ENCODE measurements around the gene SHISAL1. TPM values are rescaled to one million over a fixed set of nuclear protein-coding genes. Genes with fewer than 3 reads are reported as not detected.
"Not testable (repeated sequence)": the region's sequence is repeated elsewhere in the genome, so short reads cannot be mapped to it uniquely, and the experiment has no call there.

Gene SHISAL1
- polyA plus RNA-seq, 2 donors = 0.08 to 0.22 TPM

DNA sequence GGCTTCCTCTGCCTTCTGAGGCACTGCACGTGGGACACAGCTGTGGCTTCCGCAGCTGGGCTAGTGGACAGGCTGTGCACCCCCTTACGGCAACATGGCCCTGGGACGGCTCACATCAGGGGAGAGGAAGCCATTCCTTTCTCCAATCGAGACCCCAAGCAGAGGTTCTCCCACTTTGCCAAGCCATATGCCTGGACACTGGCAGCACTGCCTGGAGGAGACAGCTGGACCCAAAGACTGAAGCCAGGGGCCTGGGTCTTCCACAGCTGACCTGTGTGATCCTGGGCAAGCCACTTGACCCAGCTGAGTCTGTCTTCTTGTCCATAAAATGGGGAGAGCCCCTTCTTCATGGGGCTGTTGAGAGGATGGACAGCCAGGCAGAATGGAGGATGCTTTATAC, 65.4 kb downstream of the SHISAL1 start:
- WGBS, 2 donors = 87 to 90% methylated on average over 5 of the region's 5 CpGs
- Histone ChIP-seq H3K9me3 (ENCODE audit: control insufficient read depth in 2 of 2, insufficient read depth in 1 of 2, low read depth in 1 of 2, low read length in 1 of 2) (peaks cover 0 to 11% of the 10 kb centered on the region in 2 donors), H3K27ac (ENCODE audit: low read depth in 2 of 2, low read length in 1 of 2) (no peak overlapping the region), H3K4me1 (ENCODE audit: control insufficient read depth in 2 of 2, insufficient read depth in 2 of 2, low read length in 1 of 2) (no peaks in the 10 kb centered on the region), H3K36me3 (ENCODE audit: control insufficient read depth in 2 of 2, insufficient read depth in 2 of 2, low read length in 1 of 2) (no peaks in the 10 kb centered on the region), H3K4me3 (ENCODE audit: low read depth in 1 of 2, low read length in 2 of 2) (no peak overlapping the region), H3K27me3 (ENCODE audit: control insufficient read depth in 1 of 2, insufficient read depth in 2 of 2, low read length in 2 of 2) (peaks cover 0 to 4% of the 10 kb centered on the region in 2 donors)

DNA sequence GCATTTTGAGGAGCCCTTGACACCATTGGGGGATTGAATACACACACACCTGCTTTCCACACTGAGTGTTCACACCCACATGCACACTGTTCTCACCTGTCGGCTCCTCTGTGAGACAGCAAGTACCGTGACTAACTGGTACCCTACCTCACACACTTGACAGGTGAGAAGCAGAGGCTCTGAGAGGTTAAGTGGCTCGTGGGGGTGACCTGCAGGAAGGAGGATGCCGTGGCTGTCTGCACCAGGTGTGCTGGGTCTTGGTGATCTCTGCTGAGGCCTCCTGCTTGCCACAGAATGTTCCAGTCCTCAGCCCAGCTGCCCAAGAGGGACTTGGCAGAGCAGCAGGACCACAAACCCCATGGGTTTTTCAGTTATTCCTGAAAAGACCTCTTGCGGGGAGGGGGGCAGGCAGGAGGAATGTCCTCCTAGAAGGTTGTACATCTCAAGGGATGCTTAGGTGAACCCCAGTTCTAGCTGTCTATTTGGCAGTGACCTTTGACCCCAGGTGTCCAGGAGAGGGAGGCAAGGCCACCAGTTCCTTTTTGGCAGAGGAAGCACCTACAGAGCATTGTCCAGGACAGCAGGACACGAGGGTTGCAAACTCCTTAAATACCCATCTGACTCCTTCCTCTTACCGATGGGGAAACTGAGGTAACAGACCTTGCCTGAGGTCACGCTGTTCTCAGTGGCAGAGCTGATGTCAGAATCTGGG, 66.0 kb downstream of the SHISAL1 start:
- H3K9me3 ChIP-seq (ENCODE audit: control insufficient read depth in 2 of 2, insufficient read depth in 1 of 2, low read depth in 1 of 2, low read length in 1 of 2) = peaks cover 0 to 11% of the 10 kb centered on the region in 2 donors
- peaks cover 0 to 4% of the 10 kb centered on the region in 2 donors for H3K27me3 ChIP-seq (ENCODE audit: control insufficient read depth in 1 of 2, insufficient read depth in 2 of 2, low read length in 2 of 2)
- no peaks in the 10 kb centered on the region for H3K36me3 ChIP-seq (ENCODE audit: control insufficient read depth in 2 of 2, insufficient read depth in 2 of 2, low read length in 1 of 2)
- H3K4me1 ChIP-seq (ENCODE audit: control insufficient read depth in 2 of 2, insufficient read depth in 2 of 2, low read length in 1 of 2) = no peaks in the 10 kb centered on the region
- H3K27ac ChIP-seq (ENCODE audit: low read depth in 2 of 2, low read length in 1 of 2) = no peak overlapping the region
- WGBS, 2 donors = 86 to 87% methylated on average over 7 to 8 of the region's 8 CpGs
- H3K4me3 ChIP-seq (ENCODE audit: low read depth in 1 of 2, low read length in 2 of 2) = no peak overlapping the region

DNA sequence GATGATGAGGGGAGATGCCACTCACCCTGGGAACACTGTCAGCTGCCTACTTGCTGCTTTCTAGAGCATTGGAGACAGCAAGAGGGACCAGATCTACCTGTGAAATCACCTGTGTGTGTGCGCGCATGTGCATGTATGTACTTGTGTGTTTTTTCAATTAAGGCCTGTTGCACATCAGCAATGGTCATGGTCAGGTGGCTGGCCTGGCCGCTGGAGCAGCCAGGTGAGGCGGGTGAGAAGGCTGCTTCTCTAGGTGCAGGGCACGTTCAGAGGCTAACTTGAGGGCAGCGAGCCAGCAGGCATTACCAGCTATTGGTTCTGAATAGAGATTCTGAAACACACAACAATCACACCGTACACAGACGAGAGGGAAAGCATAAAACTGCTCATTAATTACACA, 66.9 kb downstream of the SHISAL1 start:
- Histone ChIP-seq H3K4me1 (ENCODE audit: control insufficient read depth in 2 of 2, insufficient read depth in 2 of 2, low read length in 1 of 2) (no peaks in the 10 kb centered on the region), H3K27me3 (ENCODE audit: control insufficient read depth in 1 of 2, insufficient read depth in 2 of 2, low read length in 2 of 2) (peaks cover 0 to 4% of the 10 kb centered on the region in 2 donors), H3K36me3 (ENCODE audit: control insufficient read depth in 2 of 2, insufficient read depth in 2 of 2, low read length in 1 of 2) (no peaks in the 10 kb centered on the region), H3K4me3 (ENCODE audit: low read depth in 1 of 2, low read length in 2 of 2) (no peak overlapping the region), H3K27ac (ENCODE audit: low read depth in 2 of 2, low read length in 1 of 2) (no peak overlapping the region), H3K9me3 (ENCODE audit: control insufficient read depth in 2 of 2, insufficient read depth in 1 of 2, low read depth in 1 of 2, low read length in 1 of 2) (peaks cover 0 to 11% of the 10 kb centered on the region in 2 donors)
- WGBS, 2 donors = 58 to 78% methylated on average over 8 of the region's 8 CpGs

DNA sequence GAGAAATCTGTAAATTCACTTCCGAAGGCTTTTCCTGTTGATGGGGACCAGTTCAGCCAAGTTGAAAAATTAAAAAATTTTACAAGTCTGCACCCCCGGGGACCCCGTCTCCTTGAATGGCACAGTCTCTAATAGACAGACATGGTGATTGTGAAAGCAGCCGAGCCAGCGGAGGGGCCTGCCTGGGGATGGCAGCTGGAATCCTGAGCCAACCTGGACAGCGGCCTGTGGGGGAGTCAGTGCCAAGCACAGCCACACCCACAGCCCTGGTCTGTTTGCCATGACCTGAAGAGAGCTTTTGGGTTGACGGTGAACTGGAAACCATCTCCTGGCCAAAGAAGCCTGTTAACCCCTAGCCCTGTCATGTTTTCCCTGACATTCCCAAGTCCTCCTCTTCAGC, 67.3 kb downstream of the SHISAL1 start:
- Histone ChIP-seq H3K4me3 (ENCODE audit: low read depth in 1 of 2, low read length in 2 of 2) (no peak overlapping the region), H3K27me3 (ENCODE audit: control insufficient read depth in 1 of 2, insufficient read depth in 2 of 2, low read length in 2 of 2) (peaks cover 0 to 4% of the 10 kb centered on the region in 2 donors), H3K4me1 (ENCODE audit: control insufficient read depth in 2 of 2, insufficient read depth in 2 of 2, low read length in 1 of 2) (no peaks in the 10 kb centered on the region), H3K36me3 (ENCODE audit: control insufficient read depth in 2 of 2, insufficient read depth in 2 of 2, low read length in 1 of 2) (no peaks in the 10 kb centered on the region), H3K9me3 (ENCODE audit: control insufficient read depth in 2 of 2, insufficient read depth in 1 of 2, low read depth in 1 of 2, low read length in 1 of 2) (peaks cover 0 to 6% of the 10 kb centered on the region in 2 donors), H3K27ac (ENCODE audit: low read depth in 2 of 2, low read length in 1 of 2) (no peak overlapping the region)
- 55 to 63% methylated on average over 7 of the region's 7 CpGs for WGBS, 2 donors

DNA sequence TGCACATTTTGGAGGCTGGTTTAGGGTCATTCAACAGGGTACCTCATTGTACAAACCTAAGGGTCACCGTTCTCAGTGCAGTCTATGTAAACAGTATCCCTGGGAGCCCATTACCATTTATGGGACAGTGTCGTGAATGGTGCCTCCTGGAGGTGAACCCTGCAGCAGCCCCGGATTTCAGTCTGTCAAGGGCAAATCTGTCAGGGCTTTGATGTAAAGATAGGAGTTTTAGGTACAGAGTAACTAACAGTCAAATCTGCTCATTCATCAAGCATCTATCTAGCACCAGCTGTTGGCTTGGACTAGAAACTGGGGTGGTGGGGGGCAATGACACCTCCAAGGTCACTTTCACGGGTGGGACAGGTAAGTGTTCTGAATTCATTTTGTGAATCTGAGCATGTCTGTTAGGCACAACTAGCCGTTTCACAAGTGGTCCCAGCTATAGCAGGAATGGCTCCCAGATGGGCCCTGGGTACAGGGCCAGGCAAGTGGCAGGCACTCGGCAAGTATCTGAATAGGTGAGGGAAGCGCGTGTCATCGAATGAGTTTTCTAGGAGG, 68.4 kb downstream of the SHISAL1 start:
- Histone ChIP-seq H3K4me1 (ENCODE audit: control insufficient read depth in 2 of 2, insufficient read depth in 2 of 2, low read length in 1 of 2) (no peaks in the 10 kb centered on the region), H3K27me3 (ENCODE audit: control insufficient read depth in 1 of 2, insufficient read depth in 2 of 2, low read length in 2 of 2) (peaks cover 0 to 4% of the 10 kb centered on the region in 2 donors), H3K4me3 (ENCODE audit: low read depth in 1 of 2, low read length in 2 of 2) (no peak overlapping the region), H3K27ac (ENCODE audit: low read depth in 2 of 2, low read length in 1 of 2) (no peak overlapping the region), H3K36me3 (ENCODE audit: control insufficient read depth in 2 of 2, insufficient read depth in 2 of 2, low read length in 1 of 2) (no peaks in the 10 kb centered on the region), H3K9me3 (ENCODE audit: control insufficient read depth in 2 of 2, insufficient read depth in 1 of 2, low read depth in 1 of 2, low read length in 1 of 2) (peaks cover 0 to 4% of the 10 kb centered on the region in 2 donors)
- WGBS, 2 donors = 84 to 89% methylated on average over 9 of the region's 9 CpGs

DNA sequence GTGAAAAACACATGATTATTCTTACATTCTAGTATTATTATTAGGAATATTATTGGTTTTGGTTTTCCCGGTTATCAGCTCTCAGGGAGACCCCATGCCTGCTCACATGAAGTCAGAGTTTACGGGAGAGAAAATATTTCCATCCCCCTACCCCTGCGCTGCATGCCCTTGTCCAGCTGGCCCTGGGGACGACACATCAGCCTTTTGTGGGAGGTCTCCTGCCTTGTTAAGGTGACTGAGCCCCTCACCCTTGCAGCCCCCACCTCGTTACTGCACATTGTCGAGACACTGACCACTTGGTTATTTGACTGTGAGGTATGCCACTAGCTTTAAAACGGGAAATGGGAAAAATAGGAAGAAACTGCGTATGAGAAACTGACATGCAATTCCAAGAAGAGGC, 69.0 kb downstream of the SHISAL1 start:
- Histone ChIP-seq H3K4me1 (ENCODE audit: control insufficient read depth in 2 of 2, insufficient read depth in 2 of 2, low read length in 1 of 2) (no peaks in the 10 kb centered on the region), H3K27me3 (ENCODE audit: control insufficient read depth in 1 of 2, insufficient read depth in 2 of 2, low read length in 2 of 2) (peaks cover 0 to 4% of the 10 kb centered on the region in 2 donors), H3K36me3 (ENCODE audit: control insufficient read depth in 2 of 2, insufficient read depth in 2 of 2, low read length in 1 of 2) (no peaks in the 10 kb centered on the region), H3K4me3 (ENCODE audit: low read depth in 1 of 2, low read length in 2 of 2) (no peak overlapping the region), H3K27ac (ENCODE audit: low read depth in 2 of 2, low read length in 1 of 2) (no peak overlapping the region), H3K9me3 (ENCODE audit: control insufficient read depth in 2 of 2, insufficient read depth in 1 of 2, low read depth in 1 of 2, low read length in 1 of 2) (peaks cover 0 to 4% of the 10 kb centered on the region in 2 donors)
- WGBS, 2 donors = 82 to 85% methylated on average over 8 of the region's 8 CpGs

DNA sequence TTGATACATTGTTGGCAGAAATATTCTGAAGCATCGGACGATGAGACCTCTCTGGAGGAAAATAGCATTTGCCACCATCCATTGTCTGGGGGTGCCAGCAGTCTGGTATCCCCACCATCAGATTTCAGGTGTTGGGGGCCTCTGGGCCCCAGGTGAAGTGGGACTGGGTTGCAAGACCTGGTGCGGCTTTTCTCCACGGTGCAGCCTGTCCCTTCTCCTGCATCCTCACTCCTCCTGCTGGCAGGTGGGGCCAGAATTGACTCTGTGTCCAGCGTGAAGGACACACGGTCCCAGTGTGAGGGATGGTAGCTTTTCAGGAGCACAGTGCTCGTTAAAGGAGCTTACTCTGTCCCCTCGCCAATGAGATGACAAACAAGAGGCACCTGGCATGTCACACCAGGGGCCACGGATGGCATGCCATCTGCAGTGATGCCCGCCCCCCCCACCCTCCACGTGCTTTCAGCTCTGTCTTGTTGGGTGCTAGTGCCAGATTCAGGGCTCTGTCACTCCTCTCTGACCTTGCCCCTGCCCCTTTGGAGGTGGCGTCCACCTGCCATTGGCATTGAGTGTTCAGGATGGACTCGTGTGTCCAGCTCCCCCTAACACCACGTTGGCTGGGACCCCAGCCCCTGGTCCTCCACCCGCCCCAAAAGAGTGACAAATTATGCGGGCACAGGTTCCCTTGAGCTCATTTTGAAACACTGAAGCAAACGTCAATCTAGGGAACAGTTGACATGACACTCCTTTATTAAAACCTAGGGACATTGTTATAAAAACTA, 69.6 kb downstream of the SHISAL1 start:
- Histone ChIP-seq H3K27ac (ENCODE audit: low read depth in 2 of 2, low read length in 1 of 2) (no peak overlapping the region), H3K4me3 (ENCODE audit: low read depth in 1 of 2, low read length in 2 of 2) (no peak overlapping the region), H3K27me3 (ENCODE audit: control insufficient read depth in 1 of 2, insufficient read depth in 2 of 2, low read length in 2 of 2) (peaks cover 0 to 4% of the 10 kb centered on the region in 2 donors), H3K4me1 (ENCODE audit: control insufficient read depth in 2 of 2, insufficient read depth in 2 of 2, low read length in 1 of 2) (no peaks in the 10 kb centered on the region), H3K36me3 (ENCODE audit: control insufficient read depth in 2 of 2, insufficient read depth in 2 of 2, low read length in 1 of 2) (no peaks in the 10 kb centered on the region), H3K9me3 (ENCODE audit: control insufficient read depth in 2 of 2, insufficient read depth in 1 of 2, low read depth in 1 of 2, low read length in 1 of 2) (no peaks in the 10 kb centered on the region)
- 73 to 74% methylated on average over 17 of the region's 17 CpGs for WGBS, 2 donors

DNA sequence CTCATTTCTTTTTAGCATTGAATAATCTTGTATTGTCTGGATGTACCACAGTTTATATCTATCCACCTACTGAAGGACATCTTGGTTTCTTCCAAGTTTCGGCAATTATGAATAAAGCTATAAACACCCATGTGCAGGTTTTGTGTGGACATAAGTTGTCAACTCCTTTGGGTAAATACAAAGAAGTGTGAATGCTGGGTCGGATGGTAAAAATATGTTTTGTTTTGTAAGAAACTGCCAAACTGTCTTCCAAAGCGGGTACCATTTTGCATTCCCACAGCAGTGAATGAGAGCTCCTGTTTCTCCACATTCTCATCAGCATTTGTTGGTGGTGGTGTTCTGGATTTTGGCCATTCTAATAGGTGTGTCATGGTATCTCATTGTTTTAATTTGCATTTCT, 71.6 kb downstream of the SHISAL1 start:
- H3K9me3 ChIP-seq (ENCODE audit: control insufficient read depth in 2 of 2, insufficient read depth in 1 of 2, low read depth in 1 of 2, low read length in 1 of 2); H3K36me3 ChIP-seq (ENCODE audit: control insufficient read depth in 2 of 2, insufficient read depth in 2 of 2, low read length in 1 of 2); H3K27me3 ChIP-seq (ENCODE audit: control insufficient read depth in 1 of 2, insufficient read depth in 2 of 2, low read length in 2 of 2); H3K4me3 ChIP-seq (ENCODE audit: low read depth in 1 of 2, low read length in 2 of 2); H3K27ac ChIP-seq (ENCODE audit: low read depth in 2 of 2, low read length in 1 of 2); H3K4me1 ChIP-seq (ENCODE audit: control insufficient read depth in 2 of 2, insufficient read depth in 2 of 2, low read length in 1 of 2): not testable (repeated sequence)
- WGBS, 2 donors = 84 to 90% methylated on average over 3 of the region's 3 CpGs

DNA sequence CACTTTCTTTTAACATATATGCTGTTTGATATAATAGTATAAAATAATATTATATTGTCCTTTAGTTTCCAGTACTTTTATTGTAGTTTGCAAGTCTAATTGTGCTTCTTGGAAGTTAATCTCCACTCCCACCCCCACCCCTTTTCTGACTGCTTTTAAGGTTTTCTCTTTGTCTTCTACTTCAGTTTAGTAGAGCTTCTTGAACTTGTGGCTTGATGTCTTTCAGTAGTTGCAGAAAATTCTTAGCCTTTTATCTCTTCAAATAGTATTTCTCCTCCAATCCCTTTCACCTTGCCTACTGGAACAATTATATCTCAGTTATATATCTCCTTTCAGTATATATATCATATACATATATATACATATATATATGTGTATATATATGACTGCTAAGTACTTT, 75.5 kb downstream of the SHISAL1 start:
- Histone ChIP-seq H3K9me3 (ENCODE audit: control insufficient read depth in 2 of 2, insufficient read depth in 1 of 2, low read depth in 1 of 2, low read length in 1 of 2) (no peaks in the 10 kb centered on the region), H3K4me1 (ENCODE audit: control insufficient read depth in 2 of 2, insufficient read depth in 2 of 2, low read length in 1 of 2) (no peaks in the 10 kb centered on the region), H3K4me3 (ENCODE audit: low read depth in 1 of 2, low read length in 2 of 2) (no peak overlapping the region), H3K27me3 (ENCODE audit: control insufficient read depth in 1 of 2, insufficient read depth in 2 of 2, low read length in 2 of 2) (no peaks in the 10 kb centered on the region), H3K27ac (ENCODE audit: low read depth in 2 of 2, low read length in 1 of 2) (no peak overlapping the region), H3K36me3 (ENCODE audit: control insufficient read depth in 2 of 2, insufficient read depth in 2 of 2, low read length in 1 of 2) (no peaks in the 10 kb centered on the region)

All from esophagus (tissue), 2 donors.